GM18873 (cell line): ENCODE data around the gene TRAPPC14.

Experiments used
- ATAC-seq: cut with Tn5 transposase; IDR thresholded peaks from one replicate; pipeline ENCODE4 v1.9.1; 2021; ENCODE audit warnings: mild to moderate bottlenecking, moderate library complexity, moderate number of reproducible peaks; ENCODE audit not compliant: unreplicated experiment, low FRiP score

The TRAPPC14 gene

DNA sequence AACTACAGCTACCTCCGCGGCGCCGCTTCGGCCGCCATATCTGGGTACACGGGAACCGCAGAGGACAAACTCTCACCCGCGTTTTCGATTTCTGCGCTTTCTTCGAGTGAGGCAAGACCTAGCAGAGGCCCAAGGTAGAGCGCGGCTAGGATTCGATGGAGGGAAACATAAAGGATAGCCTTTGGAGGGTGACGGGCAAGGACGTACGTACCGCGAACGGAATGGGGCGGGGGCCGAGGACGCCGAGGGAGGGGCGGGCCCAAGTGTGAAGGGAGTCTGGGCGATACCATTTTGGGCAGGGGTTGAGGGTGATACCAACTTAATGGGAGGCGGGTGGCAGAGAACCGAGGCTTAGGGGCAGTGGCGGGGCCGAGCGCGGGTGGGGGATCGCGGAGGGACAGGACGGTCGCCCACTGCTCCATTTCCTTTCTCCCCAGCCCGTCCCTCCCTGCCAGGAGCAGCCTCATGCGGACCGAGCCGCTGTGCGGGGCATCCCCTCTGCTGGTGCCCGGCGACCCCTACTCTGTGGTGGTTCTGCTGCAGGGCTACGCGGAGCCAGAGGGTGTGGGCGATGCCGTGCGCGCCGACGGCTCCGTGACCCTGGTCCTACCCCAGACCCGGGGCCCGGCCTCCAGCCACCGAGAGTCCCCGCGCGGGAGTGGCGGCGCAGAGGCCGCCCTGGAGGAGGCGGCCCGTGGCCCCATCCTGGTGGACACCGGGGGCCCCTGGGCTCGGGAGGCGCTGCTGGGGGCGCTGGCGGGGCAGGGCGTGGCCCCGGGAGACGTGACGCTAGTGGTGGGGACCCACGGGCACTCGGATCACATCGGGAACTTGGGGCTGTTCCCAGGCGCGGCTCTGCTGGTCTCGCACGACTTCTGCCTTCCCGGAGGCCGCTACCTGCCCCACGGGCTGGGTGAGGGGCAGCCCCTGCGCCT is 31.3 kb downstream of the TRAPPC14 start, which contains the start of gene MBLAC1:
MBLAC1 (plus strand) TSS at position 37 of the 935 bp plus-strand sequence; CDS start at position 466, 429 bp downstream.
- peak; percentile 63 for ATAC-seq

DNA sequence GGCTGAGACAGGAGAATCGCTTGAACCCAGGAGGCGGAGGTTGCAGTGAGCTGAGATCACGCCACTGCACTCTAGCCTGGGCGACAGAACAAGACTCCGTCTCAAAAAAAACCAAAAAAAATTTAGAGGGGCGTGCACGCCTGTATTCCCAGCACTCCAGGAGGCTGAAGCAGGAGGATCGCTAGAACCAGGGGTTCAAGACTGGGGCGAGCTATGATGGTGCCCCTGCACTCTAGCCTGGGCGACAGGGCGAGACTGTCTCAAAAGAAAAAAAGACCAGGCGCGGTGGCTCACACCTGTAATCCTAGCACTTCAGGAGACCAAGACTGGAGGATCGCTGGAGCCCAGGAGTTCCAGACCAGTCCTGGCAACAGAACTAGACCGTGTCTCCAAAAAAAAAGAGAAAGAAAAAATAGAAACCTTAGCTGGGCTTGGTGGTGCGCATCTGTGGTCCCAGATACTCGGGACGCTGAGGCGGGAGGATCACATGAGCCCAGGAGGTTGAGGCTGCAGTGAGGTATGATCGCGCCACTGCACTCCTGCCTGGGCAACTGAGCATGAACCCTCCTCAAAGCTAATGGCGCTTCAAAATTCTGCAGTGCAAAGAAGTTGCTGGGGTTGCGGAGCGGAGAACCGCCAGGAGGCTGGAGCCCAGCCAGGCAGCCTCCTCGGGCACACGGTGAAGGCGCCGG is 32.1 kb downstream of the TRAPPC14 start:
- no peak for ATAC-seq

DNA sequence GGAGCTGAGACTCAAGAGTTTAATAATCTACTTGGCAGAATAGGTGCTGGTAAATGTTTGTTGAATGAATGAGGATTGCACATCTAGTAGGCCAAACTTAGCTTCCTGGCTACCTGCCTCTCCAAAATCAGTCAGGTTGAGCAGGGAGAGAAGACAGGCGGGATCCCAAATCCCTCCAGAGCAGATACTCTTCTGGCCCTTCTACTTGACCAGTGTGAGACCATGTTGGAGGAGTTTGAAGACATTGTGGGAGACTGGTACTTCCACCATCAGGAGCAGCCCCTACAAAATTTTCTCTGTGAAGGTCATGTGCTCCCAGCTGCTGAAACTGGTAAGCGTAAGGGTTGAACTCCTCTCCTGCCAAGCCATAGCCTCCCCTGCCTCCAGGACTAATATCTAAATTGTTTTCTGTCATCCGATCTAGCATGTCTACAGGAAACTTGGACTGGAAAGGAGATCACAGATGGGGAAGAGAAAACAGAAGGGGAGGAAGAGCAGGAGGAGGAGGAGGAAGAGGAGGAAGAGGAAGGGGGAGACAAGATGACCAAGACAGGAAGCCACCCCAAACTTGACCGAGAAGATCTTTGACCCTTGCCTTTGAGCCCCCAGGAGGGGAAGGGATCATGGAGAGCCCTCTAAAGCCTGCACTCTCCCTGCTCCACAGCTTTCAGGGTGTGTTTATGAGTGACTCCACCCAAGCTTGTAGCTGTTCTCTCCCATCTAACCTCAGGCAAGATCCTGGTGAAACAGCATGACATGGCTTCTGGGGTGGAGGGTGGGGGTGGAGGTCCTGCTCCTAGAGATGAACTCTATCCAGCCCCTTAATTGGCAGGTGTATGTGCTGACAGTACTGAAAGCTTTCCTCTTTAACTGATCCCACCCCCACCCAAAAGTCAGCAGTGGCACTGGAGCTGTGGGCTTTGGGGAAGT is 34.0 kb downstream of the TRAPPC14 start:
- ATAC-seq = no peak

DNA sequence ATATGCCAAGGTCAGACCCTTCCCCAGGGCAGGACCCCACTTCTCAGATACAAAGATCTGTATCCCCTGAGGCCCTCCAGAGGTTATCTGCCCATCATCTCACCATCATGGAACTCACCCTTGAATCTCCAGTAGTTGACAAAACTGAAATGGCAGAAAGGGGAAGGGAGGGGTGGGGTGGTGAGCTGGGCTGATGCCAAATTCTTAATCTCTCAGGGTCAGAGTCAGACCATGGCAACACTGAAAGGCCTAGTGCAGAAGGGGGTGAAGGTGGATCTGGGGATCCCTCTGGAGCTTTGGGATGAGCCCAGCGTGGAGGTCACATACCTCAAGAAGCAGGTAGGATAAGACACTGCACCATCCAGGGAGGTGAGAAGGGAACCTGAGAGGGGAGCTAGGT is 36.0 kb downstream of the TRAPPC14 start:
- no peak for ATAC-seq

- no peak for ATAC-seq
These were observed 36.5 kb downstream of the TRAPPC14 start for GRCh38 chr7:100122067-100122466.

DNA sequence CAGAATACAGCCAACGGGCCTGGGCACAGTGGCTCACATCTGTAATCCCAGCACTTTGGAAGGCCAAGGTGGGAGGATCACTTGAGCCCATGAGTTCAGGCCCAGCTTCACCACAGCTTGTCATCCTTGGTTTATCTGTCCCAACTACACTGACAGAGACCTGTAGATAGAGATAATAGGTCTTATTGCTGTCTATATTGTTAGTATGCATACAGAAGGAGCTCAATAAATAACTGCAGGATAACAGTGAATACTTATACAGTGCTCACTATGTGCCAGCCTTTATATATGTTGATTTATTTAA is 37.8 kb downstream of the TRAPPC14 start:
- no peak for ATAC-seq

GRCh38 chr7:100119970-100120732 is 38.4 kb downstream of the TRAPPC14 start:
- peak; percentile 18 for ATAC-seq

- ATAC-seq = peak; percentile 63
These were observed 39.2 kb downstream of the TRAPPC14 start, which contains the start of the genes CNPY4 and TAF6 for GRCh38 chr7:100119072-100119969. CNPY4 (plus strand) TSS chr7:100119634; CDS start chr7:100119745, 111 bp downstream. TAF6 (minus strand) TSS chr7:100119358; CDS start chr7:100114209, 5,149 bp downstream.

DNA sequence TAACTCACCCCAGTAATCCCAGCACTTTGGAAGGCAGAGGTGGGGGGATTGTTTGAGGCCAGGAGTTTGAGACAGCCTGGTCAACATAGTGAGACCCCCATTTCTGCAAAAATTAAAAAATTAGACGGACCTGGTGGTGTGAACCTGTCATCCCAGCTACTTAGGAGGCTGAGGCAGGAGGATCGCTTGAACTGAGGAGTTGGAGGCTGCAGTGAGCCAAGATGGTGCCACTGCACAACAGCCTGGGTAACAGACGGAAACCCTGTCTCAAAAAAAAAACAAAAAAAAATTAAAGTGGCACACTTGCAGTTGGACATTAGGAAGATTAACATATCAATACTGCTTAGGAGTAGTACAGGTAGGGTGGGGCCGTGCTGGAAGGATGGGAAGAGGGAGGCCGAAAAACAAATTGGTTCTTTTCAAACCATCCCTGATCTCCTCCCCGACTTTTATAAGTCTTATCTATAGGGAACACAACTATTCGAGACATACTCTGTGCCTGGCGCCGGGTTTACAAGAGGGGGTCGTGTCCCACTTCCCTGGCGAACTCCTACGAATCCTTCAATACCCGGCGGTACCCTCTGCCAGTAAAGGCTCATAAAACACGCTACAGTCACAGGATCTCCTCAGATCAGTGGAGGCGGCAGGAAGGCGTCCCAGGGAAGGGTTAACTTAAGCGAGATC is 40.0 kb downstream of the TRAPPC14 start:
- ATAC-seq = no peak

DNA sequence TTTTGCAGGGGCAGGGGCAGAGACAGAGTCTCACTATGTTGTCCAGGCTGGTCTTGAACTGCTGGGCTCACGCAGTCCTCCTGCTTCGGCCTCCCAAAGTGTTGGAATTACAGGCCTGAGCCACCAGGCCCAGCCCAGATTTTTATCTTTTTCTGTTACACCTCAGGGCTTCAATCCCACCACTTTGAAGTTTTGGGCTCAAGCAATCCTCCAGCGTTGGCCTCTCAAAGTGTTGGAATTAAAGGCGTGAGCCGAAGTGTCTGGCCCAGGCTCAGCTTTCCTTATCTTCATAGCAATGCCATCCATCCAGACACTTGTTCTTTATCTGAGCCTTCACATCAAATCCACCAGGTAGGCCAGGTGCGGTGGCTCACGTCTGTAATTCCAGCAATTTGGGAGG is 43.5 kb downstream of the TRAPPC14 start:
- no peak for ATAC-seq

GRCh38 chr7:100111914-100112313 is 46.6 kb downstream of the TRAPPC14 start:
- ATAC-seq = no peak

- ATAC-seq = no peak
These were observed 47.4 kb downstream of the TRAPPC14 start for GRCh38 chr7:100111156-100111555.

GRCh38 chr7:100109521-100110163 is 48.9 kb downstream of the TRAPPC14 start:
- ATAC-seq = no peak

DNA sequence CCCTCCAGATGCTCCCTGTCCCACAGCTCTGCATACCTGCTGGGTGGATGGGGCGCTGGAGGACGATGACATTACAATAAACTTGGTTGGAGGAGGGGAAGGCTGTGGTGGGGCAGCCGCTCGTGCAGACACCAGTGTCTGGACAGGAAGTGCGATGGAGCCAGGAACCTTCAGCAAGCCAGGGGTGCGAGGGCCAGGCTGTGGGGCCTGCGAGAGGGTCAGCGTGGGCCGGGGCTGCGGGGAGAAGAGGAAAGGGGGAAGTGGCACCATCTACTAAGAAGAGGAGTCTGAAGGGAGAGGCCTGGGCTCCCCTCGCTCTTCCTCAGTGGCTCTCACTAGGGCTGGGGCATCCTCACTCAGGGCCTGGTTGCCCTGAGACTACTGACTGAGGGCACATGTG is 50.6 kb downstream of the TRAPPC14 start:
- ATAC-seq = no peak

DNA sequence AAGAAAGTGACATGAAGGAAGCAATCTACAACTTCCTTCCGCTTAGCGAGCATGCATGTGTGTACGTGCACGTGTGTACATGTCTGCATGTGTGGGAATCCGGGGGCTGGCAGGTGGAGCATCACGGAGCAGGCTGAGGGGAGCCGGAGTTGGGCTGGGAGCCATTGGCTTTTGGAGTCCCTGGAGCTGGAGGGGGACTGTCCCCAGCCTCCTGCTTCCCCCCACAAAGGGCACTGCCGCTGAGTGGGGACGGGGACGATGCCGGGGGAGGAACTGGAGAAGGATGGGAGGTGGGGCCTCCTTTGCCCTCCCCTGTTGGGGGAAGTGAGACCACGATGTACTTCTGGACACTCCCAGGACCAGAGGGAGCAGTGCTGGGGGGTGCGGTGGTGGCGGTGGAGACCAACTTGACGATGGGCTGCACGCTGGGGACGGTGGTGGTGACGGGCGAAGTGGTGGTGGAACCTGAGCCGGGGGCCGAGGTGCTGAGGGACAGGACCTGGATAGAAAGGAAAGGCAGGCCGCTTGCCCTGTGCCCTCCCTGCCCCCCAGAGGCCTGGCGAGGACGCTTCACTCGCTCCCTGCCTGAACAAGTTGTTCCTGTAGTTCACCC is 51.3 kb downstream of the TRAPPC14 start:
- no peak for ATAC-seq

GRCh38 chr7:100106633-100107032 is 51.9 kb downstream of the TRAPPC14 start:
- ATAC-seq = no peak

DNA sequence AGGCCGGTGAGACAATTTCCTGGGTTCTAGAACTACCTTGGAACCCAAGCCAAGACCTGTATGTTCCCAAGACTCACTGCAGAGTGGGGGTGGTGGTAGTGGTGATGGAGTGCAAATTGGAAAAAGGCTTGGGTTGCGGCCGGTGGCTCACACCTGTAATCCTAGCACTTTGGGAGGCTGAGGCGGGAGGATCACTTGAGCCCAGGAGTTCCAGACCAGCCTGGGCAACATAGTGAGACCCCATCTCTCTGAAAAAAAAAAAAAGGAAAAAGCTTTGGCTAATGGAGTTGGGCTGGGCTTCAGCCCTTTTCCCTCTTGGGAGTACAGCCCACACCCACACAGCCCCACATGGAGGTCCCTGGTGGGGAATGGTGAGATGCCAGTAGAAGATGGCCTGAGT is 53.0 kb downstream of the TRAPPC14 start:
- ATAC-seq = no peak
